Uterus (tissue), 2 donors: ENCODE results near the gene TUBB3.

Source experiments
- POLR2A ChIP-seq, 2 donors: fragments of 450-650 bp; IDR thresholded peaks; one replicate each; pipeline ENCODE4 v1.6.1; 2016; ENCODE audit warnings: antibody characterized with exemption in 2 of 2, mild to moderate bottlenecking in 1 of 2, moderate library complexity in 1 of 2
- TF ChIP-seq, protein P1 (sequence below), 4 experiments: fragments of 200-600 bp in 2 of 4; fragments of 450-650 bp in 2 of 4; sonication (generic) in 2 of 4; IDR thresholded peaks; one replicate each; pipeline ENCODE4 v1.5.1; 2016 to 2019; ENCODE audit warnings: antibody characterized with exemption in 4 of 4, mild to moderate bottlenecking in 2 of 4, moderate library complexity in 1 of 4

DNA sequence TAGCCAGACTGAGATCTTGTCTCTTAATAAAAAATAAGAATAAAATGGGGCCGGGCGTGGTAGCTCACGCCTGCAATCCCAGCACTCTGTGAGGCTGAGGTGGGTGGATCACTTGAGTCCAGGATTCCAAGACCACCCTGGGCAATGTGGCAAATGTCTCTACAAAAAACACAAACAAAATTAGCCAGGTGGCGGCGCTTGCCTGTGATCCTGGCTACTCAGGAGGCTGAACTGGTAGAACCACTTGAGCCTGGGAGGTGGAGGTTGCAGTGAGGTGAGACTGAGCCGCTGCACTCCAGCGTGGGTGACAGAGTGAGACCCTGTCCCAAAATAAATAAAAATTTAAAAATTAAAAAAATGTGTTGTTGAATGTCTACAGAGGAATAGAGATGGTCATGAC lies 22.5 kb downstream of the TUBB3 start:
- no peak for TF ChIP-seq POLR2A (IDR thresholded peaks at IDR 0.05)
- TF ChIP-seq, protein P1, sequence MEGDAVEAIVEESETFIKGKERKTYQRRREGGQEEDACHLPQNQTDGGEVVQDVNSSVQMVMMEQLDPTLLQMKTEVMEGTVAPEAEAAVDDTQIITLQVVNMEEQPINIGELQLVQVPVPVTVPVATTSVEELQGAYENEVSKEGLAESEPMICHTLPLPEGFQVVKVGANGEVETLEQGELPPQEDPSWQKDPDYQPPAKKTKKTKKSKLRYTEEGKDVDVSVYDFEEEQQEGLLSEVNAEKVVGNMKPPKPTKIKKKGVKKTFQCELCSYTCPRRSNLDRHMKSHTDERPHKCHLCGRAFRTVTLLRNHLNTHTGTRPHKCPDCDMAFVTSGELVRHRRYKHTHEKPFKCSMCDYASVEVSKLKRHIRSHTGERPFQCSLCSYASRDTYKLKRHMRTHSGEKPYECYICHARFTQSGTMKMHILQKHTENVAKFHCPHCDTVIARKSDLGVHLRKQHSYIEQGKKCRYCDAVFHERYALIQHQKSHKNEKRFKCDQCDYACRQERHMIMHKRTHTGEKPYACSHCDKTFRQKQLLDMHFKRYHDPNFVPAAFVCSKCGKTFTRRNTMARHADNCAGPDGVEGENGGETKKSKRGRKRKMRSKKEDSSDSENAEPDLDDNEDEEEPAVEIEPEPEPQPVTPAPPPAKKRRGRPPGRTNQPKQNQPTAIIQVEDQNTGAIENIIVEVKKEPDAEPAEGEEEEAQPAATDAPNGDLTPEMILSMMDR (IDR thresholded peaks at IDR 0.05): no peak
